Occipital lobe (tissue), 2 donors: Measurements from ENCODE around the gene NOS1. TPM values are rescaled to one million over a fixed set of nuclear protein-coding genes. Genes with fewer than 3 reads are reported as not detected.

Experiments used
- DNase-seq: peaks from one replicate; lab custom pipeline; 2025; lab: John Stamatoyannopoulos, UW
- total RNA-seq: library from RNA; depleted of rRNA; stranded (reverse); fragments of >200 nt; gene quantifications from one replicate; pipeline ENCODE4 v1.2.3, GENCODE V29; 2014

The NOS1 gene
- total RNA-seq, 1 donor from 2014 or later: 1.2 TPM

DNA sequence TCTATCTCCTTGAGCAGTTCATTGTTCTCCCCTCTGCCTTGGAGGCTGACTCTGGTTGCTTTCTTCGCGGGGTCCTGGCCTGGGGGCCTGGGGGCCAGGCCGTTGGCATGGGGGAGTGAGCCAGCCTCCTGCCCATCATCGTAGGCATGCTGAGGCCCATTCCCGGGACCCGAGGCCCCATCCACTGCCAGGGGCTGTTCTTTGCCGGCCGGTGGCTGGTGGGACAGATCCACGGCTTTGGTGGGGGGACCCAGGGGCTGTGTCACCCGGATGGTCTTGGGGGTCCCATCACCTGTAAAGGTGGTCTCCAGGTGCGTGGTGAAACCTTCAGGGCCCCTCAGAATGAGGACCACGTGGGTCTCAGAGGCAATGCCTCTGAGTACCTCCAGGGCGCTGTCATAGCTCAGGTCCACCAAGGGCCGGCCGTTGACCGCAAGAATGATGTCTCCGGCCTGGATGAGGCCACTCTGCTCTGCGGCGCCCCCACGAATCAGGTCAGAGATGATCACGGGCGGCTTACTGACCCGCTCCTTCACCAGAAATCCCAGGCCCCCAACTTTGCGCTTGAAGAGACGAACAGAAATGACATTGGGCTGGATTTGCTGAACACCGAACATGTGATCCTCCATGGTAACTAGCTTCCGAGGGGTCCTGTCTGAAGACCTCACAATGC lies 30.8 kb downstream of the NOS1 start:
- no peak for DNase-seq

DNA sequence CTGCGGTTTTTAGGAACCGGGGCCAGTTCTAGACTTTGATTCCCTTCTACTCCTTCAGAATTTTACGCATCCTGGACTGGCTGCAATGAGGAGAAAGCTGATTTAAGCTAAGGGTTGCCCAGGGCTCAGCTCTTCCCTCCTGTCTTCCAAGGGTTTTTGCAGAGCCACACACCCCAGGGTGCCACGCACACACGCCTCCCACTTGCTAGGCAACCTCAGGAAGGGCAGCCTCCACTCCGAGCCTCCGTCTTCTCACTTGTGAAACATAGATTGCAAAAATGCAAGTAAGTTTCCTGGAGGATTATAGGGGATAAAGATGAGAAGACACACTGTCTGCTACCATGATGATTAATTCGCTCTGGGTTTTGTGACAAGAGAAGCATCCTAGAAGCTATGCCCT lies 31.7 kb downstream of the NOS1 start:
- no peak for DNase-seq

DNA sequence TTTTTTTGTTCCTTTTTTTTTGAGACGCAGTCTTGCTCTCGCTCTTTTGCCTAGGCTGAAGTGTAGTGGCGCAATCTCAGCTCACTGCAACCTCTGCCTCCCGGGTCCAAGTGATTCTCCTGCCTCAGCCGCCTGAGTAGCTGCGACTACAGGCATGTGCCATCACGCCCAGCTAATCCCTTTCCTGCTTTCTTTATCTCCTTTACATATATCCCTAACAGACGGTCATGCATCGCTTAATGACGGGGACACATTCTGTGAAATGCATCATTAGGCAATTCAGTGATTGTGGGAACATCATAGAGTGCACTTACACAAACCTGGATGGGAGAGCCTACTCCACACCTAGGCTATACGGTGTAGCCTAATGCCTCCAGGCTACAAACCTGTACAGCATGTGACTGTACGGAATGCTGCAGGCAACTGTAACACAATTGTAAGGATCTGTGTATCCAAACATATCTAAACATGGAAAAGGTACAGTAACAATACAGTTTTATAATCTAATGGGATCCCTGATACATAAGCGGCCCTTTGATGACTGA lies 32.8 kb downstream of the NOS1 start:
- no peak for DNase-seq

DNA sequence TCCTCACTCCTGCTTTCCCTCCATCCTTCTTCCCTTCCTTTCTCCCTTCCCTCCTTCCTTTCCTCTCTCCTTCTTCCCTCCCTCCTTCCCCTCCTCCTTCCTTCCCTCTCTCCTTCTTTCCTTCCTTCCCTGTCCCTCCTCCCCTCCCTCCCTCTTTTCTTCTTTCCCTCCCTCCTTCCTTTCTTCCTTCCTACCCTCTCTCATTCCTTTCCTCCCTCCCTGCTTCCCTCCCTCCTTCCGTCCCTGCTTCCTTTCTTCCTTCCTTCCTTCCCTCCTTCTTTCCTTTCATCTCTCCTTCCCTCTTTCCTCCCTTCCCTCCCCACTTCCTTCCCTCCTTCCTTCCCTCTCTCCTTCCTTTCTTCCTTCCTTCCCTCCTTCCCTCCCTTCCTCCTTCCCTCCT lies 39.0 kb downstream of the NOS1 start:
- DNase-seq: no peak

GRCh38 chr12:117321572-117321971 lies 39.9 kb downstream of the NOS1 start:
- DNase-seq: no peak

GRCh38 chr12:117318591-117318990 lies 42.8 kb downstream of the NOS1 start:
- no peak for DNase-seq

DNA sequence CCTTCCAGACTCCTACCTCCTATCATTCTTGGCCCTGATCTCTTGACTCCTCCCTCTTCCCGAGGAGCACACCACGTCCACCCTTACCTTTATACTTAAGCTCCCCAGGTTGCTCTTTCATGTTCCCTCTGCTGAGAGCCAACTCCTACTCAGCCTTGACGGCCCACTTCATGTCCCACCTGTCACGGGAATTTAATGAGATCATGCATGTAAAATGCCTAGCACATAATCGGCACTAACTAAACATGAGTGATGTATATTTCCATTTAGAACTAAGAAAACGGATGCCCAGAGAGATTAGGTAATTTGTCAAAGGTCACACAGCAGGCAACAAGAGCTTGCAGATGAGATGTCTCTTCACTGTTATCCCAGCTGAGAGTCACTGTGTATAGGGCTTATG lies 45.1 kb downstream of the NOS1 start:
- DNase-seq: no peak

GRCh38 chr12:117313926-117314325 lies 47.5 kb downstream of the NOS1 start:
- DNase-seq: no peak

DNA sequence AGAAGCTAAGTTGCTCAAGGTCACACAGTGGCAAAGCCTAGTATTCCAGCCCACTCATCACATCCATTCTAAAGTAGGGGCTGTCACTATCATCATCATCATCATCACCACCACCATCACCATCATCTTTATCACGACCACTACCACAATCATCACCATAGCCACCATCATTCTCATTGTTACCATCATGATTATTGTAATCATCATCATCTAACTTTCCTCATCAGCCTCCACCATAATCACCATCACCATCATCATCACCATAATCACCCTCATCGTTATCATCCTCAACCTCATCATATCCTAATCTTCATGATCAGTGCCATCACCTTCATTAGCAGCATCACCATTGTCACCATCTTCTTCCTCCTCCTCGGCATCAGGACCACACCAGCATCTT lies 48.7 kb downstream of the NOS1 start:
- no peak for DNase-seq

GRCh38 chr12:117309276-117309925 lies 52.0 kb downstream of the NOS1 start:
- no peak for DNase-seq

- DNase-seq: no peak
These were observed 61.3 kb downstream of the NOS1 start for GRCh38 chr12:117300174-117300573.

- DNase-seq: no peak
These were observed 62.7 kb downstream of the NOS1 start for GRCh38 chr12:117298648-117299225.

GRCh38 chr12:117298191-117298590 lies 63.2 kb downstream of the NOS1 start:
- DNase-seq: no peak

- no peak for DNase-seq
These were observed 67.2 kb downstream of the NOS1 start for GRCh38 chr12:117294189-117294603.

GRCh38 chr12:117293510-117293909 lies 67.9 kb downstream of the NOS1 start:
- DNase-seq: no peak

GRCh38 chr12:117292688-117293087 lies 68.7 kb downstream of the NOS1 start:
- no peak for DNase-seq

GRCh38 chr12:117284140-117284539 lies 77.3 kb downstream of the NOS1 start:
- DNase-seq: no peak

DNA sequence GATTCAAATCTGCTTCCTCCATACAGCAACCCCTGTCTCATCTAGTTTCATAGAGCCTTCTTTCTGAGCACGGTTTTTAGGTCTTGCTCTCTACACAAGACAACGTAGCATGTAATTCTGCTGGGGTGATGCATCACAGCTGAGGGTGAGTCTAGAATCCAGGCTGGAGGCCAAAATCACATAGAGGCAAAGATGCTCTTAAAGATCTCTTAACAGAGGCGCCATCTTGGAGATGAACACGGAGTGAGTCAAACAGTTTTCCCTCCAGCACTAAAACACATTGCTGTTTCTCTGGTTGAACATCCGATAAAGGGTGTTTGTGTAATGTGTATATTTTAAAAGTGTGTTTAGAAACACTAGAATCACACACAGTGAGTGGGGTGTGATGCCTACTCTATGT lies 78.9 kb downstream of the NOS1 start:
- DNase-seq: no peak

- DNase-seq: no peak
These were observed 81.3 kb downstream of the NOS1 start for GRCh38 chr12:117280019-117280680.

DNA sequence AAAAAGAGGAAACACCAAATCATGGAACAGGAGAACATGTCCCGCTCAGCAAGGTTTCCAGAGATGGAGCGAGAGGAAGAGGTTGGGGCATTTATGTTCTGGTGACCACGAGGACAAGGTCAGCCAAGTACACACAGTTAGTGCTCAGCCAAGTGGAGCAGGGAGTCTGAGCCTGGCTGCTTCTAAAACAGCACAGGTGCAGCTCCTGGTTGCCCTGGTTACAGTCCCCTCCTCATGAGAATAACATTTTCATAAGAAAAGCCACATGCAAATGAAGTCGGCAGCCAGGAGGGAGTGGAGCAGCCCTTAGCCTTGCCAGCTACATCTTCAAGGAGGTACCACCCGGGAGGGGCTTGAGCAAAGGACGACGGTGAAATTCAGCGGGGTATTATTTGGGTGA lies 81.8 kb downstream of the NOS1 start:
- no peak for DNase-seq

- no peak for DNase-seq
These were observed 83.6 kb downstream of the NOS1 start for GRCh38 chr12:117277875-117278274.

GRCh38 chr12:117273091-117273490 lies 88.3 kb downstream of the NOS1 start:
- DNase-seq: no peak
